GM18508 (cell line): ENCODE data around the gene KMT2A.
"Not testable (repeated sequence)": the region's sequence is repeated elsewhere in the genome, so short reads cannot be mapped to it uniquely, and the experiment has no call there.

ENCODE experiments used
- ATAC-seq: cut with Tn5 transposase; IDR thresholded peaks from one replicate; pipeline ENCODE4 v1.9.1; 2021; ENCODE audit warnings: moderate number of reproducible peaks; ENCODE audit not compliant: insufficient read depth, unreplicated experiment

Gene KMT2A

DNA sequence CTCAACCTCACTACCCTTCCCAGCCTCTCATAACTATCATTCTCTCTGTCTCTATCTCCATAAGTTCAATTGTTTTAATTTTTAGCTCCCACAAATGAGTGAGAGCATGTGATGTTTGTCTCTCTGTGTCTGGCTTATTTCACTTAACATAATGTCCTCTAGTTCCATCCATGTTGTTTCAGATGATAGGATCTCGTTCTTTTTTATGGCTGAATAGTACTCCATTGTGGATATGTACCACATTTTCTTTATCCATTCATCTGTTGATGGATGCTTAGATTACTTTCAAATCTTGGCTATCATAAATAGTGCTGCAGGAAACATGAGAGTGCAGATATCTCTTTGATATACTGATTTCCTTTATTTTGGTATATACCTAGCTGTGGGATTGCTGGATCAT is 44.9 kb downstream of the KMT2A start:
- not testable (repeated sequence) for ATAC-seq

DNA sequence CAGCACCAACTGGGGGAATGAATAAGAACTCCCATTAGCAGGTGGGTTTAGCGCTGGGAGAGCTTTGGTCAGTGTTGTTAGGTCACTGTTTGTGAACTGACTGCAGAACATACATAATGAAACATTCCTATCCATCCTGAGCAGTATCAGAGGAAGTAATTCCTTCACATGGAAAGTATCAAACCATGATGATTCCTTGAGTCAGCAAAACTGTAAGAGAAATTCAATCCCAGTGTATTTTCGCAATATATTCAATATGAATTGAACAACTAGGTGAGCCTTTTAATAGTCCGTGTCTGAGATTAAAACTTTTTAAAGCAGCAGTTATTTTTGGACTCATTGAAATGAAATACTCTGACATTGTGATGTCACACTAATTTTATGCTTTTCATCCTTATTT is 48.1 kb downstream of the KMT2A start:
- no peak for ATAC-seq

- ATAC-seq: no peak
These were observed 49.0 kb downstream of the KMT2A start for GRCh38 chr11:118485273-118485672.

DNA sequence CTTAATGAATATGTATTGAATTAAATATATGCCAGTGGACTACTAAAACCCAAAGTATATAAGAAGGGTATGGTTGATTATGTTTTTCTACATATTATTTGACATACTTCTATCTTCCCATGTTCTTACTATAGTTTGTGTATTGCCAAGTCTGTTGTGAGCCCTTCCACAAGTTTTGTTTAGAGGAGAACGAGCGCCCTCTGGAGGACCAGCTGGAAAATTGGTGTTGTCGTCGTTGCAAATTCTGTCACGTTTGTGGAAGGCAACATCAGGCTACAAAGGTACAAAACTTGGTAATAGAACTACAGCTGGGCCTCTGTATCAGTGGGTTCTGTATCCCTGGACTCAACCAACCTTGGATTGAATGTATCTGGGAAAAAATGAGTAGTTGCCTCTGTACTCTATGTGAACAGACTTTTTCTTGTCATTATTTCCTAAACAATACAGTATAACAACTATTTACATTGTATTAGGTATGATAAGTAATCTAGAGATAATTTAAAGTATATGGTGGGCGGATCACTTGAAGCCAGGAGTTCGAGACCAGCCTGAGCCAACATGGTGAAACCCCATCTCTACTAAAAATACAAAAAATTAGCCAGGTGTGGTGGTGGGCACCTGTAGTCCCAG is 52.3 kb downstream of the KMT2A start:
- ATAC-seq: no peak

DNA sequence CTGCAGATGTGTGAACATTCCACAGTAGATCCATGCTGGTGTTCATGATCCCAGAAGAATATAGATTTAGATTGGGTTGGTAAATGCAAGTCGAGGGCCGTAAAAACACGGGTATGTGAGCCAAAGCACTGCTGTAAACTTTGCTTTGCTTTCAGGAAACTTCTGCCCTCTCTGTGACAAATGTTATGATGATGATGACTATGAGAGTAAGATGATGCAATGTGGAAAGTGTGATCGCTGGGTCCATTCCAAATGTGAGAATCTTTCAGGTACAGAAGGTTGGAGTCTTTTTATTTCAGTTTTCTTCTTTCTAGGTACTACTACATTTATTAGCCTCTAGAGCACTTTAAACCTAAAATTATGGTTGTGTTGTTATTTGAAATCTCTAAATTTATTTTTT is 54.7 kb downstream of the KMT2A start:
- ATAC-seq: no peak

DNA sequence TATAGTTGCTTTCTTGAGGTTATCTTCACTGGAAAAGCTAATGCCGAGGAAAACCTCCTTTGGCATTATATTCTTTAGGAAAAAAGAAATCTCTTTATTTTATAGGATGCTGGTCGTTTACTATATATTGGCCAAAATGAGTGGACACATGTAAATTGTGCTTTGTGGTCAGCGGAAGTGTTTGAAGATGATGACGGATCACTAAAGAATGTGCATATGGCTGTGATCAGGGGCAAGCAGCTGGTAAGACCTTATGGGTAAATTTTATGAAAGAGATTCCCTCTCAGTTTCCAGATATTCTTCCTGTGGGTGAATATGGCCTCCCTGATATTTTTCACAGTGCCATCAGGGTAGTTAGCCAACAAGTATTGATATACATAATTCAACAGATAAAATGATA is 61.5 kb downstream of the KMT2A start:
- no peak for ATAC-seq

DNA sequence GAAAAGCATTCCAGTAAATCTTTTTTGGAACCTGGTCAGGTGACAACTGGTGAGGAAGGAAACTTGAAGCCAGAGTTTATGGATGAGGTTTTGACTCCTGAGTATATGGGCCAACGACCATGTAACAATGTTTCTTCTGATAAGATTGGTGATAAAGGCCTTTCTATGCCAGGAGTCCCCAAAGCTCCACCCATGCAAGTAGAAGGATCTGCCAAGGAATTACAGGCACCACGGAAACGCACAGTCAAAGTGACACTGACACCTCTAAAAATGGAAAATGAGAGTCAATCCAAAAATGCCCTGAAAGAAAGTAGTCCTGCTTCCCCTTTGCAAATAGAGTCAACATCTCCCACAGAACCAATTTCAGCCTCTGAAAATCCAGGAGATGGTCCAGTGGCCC is 66.9 kb downstream of the KMT2A start:
- no peak for ATAC-seq

DNA sequence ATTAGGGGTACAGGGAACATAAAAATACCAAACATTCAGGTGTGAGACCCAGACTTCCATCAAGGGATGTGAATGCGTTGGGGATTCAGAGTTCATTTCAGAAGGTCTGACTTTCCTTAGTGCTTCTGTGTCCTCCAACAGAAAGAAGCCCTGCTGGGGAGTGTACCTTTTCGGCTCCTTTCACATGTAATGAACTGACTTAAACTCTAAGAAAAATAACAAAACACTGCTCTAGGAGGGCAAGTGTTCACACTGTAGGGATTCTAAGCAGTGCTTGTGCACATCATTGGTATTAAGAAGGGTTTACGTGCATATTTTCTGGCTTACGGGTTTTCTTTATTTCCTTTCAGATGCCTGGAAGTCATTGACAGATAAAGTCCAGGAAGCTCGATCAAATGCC is 75.3 kb downstream of the KMT2A start:
- ATAC-seq: no peak

DNA sequence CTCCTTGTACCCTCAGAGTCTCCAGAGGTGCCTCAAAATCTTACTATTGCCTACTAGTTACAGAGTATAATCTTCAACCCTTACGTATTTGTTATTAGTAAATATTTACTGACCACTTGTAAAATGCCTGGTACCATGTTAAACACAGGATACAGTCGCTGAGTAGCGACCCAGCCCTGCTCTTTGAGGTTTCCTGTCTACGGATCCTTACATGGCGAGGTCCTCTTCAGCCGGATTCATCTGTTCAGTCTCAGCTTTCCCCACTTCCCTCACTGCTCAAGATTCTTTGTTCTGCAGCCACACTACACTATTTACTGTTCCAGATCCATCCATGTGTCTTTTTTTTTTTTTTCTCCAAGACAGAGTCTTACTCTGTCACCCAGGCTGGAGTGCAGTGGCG is 77.8 kb downstream of the KMT2A start:
- ATAC-seq: no peak

DNA sequence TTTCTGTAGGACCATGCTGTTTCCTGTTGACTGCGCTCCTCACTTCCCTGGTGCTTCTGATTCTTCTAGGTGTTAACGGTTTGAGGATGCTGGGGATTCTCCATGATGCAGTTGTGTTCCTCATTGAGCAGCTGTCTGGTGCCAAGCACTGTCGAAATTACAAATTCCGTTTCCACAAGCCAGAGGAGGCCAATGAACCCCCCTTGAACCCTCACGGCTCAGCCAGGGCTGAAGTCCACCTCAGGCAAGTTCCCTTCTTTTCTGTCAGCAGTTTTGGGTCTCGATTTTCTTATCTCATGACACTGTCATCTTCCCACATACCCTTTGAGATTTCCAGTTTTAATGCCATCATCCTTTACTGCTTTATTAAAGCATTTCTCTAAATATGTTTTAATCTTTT is 83.3 kb downstream of the KMT2A start:
- no peak for ATAC-seq

GRCh38 chr11:118521892-118522311 is 85.6 kb downstream of the KMT2A start:
- no peak for ATAC-seq

DNA sequence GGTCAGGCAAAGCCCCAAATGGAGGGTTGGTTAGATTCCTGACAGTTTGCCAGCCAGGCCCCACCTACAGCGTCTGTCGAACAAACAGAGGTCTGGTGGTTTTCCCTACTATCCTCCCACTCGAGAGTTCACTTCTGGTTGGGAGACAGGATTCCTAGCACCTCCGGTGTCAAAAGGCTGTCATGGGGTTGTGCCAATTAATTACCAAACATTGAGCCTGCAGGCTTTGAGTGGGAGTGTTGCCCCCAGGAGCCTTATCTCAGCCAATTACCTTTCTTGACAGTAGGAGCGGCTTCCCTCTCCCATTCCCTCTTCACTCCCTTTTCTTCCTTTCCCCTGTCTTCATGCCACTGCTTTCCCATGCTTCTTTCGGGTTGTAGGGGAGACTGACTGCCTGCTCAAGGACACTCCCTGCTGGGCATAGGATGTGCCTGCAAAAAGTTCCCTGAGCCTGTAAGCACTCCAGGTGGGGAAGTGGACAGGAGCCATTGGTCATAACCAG is 86.3 kb downstream of the KMT2A start:
- no peak for ATAC-seq

DNA sequence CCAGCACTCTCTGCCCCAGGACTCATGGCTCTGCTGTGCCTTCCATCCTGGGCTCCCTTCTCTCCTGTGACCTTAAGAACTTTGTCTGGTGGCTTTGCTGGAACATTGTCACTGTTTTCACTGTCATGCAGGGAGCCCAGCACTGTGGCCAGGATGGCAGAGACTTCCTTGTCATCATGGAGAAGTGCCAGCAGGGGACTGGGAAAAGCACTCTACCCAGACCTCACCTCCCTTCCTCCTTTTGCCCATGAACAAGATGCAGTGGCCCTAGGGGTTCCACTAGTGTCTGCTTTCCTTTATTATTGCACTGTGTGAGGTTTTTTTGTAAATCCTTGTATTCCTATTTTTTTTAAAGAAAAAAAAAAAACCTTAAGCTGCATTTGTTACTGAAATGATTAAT is 88.1 kb downstream of the KMT2A start:
- no peak for ATAC-seq

DNA sequence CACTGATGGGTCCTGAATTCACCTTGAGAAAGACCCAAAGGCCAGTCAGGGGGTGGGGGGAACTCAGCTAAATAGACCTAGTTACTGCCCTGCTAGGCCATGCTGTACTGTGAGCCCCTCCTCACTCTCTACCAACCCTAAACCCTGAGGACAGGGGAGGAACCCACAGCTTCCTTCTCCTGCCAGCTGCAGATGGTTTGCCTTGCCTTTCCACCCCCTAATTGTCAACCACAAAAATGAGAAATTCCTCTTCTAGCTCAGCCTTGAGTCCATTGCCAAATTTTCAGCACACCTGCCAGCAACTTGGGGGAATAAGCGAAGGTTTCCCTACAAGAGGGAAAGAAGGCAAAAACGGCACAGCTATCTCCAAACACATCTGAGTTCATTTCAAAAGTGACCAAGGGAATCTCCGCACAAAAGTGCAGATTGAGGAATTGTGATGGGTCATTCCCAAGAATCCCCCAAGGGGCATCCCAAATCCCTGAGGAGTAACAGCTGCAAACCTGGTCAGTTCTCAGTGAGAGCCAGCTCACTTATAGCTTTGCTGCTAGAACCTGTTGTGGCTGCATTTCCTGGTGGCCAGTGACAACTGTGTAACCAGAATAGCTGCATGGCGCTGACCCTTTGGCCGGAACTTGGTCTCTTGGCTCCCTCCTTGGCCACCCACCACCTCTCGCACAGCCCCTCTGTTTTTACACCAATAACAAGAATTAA is 88.6 kb downstream of the KMT2A start:
- ATAC-seq: no peak

DNA sequence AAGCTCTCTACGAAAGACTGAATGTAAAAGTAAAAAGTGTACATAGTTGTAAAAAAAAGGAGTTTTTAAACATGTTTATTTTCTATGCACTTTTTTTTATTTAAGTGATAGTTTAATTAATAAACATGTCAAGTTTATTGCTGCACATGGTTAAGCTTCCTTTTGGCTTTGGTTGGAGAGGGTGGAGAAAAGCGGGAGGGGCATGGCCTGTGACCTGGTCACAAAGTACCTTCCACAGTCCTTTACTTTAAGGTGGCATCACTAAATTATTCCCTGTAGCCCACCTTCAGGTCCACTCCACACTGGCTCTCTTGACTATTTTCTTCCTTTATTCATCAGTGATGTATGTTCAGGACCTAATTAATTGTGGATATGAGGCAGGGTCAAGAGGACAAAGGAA is 90.4 kb downstream of the KMT2A start:
- no peak for ATAC-seq

GRCh38 chr11:118527109-118527508 is 90.8 kb downstream of the KMT2A start, which contains the start of gene TTC36:
TTC36 (plus strand) TSS chr11:118527474; CDS start chr11:118527495, 21 bp downstream.
- ATAC-seq: no peak

DNA sequence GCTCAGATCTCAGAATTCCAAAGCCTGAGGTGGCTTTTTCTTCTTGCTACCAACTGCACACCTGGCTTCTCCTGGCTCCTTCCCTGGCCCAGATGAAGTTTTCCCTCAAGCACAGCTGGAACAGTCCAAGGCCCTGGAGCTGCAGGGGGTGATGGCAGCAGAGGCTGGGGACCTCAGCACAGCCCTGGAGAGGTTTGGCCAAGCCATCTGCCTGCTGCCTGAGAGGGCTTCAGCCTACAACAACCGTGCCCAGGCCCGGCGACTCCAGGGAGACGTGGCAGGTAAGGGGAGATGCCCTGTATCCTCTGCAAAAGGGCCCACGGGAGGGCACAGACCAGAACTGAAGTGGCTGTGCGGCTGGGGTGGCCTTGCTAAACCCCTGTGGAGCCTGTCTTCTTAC is 92.2 kb downstream of the KMT2A start:
- no peak for ATAC-seq

GRCh38 chr11:118529584-118530175 is 93.4 kb downstream of the KMT2A start:
- ATAC-seq: no peak

DNA sequence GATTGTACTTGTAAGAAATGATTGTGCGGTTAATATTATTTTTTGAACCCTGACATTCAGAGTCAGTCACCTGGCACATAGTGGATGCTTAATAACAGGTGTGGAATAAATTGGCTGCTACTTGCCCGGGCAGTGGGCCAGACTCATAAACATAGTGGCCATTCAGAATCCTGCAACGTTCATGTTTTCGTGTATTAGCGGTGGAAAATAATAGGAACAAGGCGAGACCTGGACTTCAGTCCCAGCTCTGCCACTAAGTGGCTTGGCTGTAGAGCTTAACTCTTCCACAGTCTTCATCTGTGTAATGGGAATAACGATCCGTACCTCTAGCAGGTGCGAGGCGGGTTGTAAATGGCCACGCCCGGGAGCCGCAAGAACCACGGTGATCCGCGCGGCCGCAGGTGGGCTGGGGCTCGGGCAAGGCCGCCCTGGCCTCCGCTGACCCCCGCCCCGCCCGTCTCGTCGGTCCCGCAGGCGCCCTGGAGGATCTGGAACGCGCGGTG is 93.9 kb downstream of the KMT2A start:
- ATAC-seq: no peak

- ATAC-seq: no peak
These were observed 94.6 kb downstream of the KMT2A start, which contains the start of gene TMEM25 for GRCh38 chr11:118530683-118531596. TMEM25 (plus strand) TSS chr11:118531192; CDS start chr11:118531802, 610 bp downstream.
